NCI-H1417 (cell line): ENCODE results near the gene PDS5A.
"Not testable (repeated sequence)": the region's sequence is repeated elsewhere in the genome, so short reads cannot be mapped to it uniquely, and the experiment has no call there.

Source experiments
- DNase-seq, 3 experiments: peaks; one replicate each; lab custom pipeline; 2025; lab: John Stamatoyannopoulos, UW

Gene PDS5A, protein sequence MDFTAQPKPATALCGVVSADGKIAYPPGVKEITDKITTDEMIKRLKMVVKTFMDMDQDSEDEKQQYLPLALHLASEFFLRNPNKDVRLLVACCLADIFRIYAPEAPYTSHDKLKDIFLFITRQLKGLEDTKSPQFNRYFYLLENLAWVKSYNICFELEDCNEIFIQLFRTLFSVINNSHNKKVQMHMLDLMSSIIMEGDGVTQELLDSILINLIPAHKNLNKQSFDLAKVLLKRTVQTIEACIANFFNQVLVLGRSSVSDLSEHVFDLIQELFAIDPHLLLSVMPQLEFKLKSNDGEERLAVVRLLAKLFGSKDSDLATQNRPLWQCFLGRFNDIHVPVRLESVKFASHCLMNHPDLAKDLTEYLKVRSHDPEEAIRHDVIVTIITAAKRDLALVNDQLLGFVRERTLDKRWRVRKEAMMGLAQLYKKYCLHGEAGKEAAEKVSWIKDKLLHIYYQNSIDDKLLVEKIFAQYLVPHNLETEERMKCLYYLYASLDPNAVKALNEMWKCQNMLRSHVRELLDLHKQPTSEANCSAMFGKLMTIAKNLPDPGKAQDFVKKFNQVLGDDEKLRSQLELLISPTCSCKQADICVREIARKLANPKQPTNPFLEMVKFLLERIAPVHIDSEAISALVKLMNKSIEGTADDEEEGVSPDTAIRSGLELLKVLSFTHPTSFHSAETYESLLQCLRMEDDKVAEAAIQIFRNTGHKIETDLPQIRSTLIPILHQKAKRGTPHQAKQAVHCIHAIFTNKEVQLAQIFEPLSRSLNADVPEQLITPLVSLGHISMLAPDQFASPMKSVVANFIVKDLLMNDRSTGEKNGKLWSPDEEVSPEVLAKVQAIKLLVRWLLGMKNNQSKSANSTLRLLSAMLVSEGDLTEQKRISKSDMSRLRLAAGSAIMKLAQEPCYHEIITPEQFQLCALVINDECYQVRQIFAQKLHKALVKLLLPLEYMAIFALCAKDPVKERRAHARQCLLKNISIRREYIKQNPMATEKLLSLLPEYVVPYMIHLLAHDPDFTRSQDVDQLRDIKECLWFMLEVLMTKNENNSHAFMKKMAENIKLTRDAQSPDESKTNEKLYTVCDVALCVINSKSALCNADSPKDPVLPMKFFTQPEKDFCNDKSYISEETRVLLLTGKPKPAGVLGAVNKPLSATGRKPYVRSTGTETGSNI (N-terminal part only)

DNA sequence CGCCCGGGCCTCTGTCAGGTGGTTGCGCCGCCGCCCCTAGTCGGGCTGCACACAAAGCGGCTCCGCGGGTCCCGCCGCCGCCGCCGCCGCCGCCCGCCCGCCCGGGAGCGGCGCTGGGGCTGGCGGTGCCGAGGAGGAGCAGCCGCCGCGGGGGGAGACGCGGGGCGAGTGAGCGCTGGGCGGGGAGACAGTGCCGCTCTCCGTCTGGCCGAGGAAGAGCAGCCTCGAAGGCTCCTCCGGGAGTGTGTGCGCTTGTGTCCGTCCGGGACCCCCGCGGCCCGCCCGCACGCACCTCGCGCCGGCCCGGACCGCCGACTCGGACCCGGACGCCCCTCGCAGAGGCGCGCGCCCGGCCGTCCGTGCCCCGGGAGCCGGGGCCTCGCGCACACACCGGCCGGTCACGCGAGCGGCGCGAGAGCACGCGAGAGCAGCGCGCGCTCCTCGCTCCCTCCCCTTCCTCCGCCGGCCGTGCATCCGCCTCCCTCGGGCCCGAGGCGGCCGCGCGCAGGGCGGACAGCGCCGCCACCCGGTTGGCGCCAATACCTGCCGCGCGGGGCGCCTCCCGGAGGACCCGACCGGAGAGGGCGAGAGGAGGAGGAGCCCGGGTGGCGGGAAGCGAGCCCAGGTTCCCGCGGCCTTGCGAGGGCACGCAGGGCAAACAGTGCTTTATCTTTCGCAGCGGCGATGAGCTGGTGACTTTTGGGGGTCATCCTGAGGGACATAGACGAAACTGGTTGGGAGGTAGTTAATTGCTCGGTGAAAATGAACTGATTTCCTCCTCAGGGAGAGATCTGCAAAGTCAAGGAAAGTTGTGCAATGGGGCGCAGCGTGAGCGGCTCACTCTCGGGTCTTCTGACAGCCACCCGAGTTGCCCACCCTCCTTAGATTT lies at the start of gene PDS5A:
Gene PDS5A, minus strand, starts transcription at position 423 of the 889 bp plus-strand sequence. CDS start 1,334 bp downstream, outside the sequence.
- DNase-seq, result peak; percentile 94 to 96 (median 96)

DNA sequence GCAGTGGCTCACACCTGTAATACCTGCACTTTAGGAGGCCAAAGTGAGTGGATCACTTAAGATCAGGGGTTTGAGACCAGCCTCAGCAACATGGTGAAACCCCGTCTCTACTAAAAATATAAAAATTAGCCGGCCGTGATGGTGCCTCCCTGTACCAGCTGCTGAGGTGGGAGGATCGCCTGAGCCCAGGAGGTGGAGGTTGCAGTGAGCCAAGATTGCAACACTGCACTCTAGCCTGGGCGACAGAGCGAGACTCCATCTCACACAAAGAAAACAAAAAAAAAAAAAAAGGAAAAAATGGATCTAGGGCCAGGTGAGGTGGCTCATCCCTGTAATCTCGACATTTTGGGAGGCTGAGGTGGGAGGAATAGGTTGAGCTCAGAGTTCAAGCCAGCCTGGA lies 46.3 kb upstream of the PDS5A start:
- DNase-seq, result not testable (repeated sequence)

DNA sequence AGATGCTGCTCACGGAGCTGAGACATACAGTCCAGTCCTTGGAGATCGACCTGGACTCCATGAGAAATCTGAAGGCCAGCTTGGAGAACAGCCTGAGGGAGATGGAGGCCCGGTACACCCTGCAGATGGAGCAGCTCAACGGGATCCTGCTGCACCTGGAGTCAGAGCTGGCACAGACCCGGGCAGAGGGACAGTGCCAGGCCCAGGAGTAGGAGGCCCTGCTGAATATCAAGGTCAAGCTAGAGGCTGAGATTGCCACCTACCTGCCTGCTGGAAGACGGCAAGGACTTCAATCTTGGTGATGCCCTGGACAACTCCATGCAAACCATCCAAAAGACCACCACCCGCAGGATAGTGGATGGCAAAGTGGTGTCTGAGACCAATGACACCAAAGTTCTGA lies 43.4 kb upstream of the PDS5A start:
- not testable (repeated sequence) for DNase-seq

DNA sequence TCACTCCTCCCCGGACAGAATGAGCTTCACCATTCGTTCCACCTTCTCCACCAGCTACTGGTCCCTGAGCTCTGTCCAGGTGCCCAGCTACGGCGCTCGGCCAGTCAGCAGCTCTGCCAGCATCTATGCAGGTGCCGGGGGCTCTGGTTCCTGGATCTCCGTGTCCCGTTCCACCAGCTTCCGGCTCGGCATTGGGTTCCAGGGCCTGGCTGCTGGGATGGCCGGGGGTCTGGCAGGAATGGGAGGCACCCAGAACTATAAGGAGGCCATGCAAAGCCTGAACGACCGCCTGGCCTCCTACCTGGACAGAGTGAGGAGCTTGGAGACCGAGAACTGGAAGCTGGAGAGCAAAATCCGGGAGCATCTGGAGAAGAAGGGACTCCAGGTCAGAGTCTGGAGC lies 42.5 kb upstream of the PDS5A start:
- no peak for DNase-seq

DNA sequence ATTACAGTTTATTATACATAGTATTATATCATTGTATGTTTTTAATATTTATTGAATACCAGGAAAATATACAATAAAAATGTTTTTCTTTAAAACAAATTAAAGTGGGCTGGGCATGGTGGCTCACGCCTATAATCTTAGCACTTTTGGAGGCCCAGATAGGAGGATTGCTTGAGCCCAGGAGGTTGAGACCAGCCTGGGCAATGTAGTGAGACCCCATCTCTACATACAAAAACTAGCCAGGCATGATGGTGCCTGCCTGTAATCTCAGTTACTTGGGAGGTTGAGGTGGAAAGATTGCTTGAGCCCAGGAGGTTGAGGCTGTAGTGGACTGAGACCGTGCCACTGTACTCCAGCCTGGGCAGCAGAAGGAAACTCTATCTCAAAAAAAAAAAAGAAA lies 38.3 kb upstream of the PDS5A start:
- DNase-seq, result no peak

DNA sequence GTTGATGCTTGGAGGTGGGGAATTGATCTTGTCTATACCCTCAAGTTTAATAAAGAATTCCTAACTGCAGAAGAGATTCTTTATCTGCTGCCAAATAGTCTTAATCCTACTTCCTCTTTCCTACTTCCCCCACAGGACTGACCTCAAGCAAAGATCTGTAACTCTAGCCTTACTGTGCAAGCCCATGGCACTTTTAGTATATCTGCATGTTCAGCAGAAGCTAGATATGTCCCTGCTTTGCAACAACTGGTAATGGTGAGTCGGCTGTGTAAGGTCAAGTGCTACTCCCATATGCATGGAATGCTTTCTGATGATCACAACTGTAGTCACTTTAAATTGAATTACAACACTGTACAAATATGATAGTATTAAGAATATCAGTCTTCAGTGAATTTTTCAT lies 26.3 kb upstream of the PDS5A start:
- no peak for DNase-seq

DNA sequence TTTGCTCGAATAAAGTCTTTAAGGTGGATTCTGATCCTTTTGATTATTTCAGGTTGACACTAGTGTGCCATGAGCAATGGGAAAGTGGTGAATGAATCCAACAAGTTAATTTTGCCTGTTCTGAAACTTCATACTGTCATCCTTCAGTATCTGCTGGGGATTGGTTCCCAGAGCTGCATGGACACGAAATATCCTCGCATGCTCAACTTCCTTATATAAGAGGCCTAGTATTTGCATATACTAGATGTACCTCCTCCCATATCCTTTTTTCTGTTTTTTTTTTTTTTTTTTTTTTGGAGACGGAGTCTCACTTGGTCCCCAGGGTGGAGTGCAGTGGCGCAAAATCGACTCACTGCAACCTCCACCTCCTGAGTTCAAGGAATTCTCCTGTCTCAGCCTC lies 23.0 kb upstream of the PDS5A start:
- DNase-seq, result no peak

DNA sequence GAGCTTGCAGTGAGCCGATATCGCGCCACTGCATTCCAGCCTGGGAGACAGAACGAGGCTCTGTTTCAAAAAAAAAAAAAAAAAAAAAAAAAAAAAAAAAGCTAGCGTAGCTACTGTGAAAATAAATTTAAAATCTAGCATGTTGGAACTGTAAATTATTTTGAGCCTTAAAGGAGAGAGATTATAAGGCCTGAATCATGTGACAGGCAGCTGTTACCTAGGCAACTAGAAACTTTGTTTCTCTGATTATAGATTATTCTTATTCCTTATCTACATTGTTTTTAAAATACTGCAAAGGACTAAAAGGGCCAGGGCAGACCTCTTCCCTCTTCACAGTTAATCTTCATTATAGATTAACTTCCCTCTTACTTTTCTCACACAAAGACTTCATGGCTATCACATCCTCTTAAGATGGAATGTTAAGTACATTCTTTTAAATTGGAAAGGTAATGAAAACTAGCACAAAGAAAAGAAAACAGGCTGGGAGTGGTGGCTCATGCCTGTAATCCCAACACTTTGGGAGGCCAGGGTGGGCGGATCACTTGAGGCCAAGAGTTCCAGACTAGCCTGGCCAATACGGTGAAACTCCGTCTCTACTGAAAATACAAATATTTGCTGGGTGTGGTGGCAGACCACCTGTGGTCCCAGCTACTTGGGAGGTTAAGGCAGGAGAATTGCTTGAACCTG lies 21.1 kb upstream of the PDS5A start:
- no peak for DNase-seq

DNA sequence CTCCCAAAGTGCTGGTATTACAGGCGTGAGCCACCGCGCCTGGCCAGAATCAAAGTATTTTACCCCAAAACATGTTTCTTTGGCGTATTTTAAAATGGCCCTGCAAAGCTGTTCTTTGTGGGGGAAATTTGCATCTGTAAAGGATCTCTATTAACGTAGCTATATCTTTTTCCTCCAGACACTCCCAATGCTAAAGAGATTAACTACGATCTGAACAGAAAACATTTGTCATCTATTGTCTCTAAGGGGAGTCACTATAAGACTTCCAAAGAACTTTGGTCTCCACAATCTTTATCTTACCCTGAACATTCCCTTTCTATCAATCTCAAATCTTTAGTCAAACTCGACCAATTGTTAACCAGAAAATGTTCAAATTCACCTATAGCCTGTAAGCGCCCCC lies 19.1 kb upstream of the PDS5A start:
- DNase-seq, result no peak

DNA sequence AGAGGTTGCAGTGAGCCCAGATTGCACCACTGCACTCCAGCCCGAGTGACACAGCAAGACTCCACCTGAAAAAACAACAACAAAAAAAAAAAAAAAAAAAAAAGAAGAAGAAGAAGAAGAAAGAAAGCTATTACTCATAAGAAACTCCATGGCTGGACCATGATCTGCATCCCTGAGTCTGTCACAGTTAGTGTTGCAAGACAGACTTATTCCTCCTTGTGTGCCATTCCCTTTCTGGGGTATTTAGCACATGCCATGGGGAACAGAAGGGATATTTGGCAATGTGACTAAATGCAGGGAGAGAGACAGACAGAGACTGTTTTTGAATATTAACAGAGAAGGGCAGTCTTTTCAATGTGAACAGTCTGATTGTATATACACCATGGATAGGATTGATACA lies 16.7 kb upstream of the PDS5A start:
- DNase-seq, result no peak

DNA sequence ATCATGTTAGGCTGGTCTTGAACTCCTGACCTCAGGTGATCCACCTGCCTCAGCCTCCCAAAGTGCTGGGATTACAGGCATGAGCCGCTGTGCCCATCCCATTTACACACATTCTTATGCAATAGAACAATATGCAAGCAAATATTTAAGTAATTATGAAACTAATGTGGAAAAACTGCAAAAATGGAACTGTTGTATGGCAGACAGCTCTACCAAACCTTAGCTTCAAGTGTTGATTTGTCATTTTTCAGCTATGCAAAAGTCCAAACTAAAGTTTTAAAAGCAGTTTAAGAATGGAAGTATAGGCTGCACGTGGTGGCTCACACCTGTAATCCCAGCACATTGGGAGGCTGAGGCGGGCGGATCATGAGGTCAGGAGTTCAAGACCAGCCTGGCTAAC lies 11.7 kb upstream of the PDS5A start:
- not testable (repeated sequence) for DNase-seq

DNA sequence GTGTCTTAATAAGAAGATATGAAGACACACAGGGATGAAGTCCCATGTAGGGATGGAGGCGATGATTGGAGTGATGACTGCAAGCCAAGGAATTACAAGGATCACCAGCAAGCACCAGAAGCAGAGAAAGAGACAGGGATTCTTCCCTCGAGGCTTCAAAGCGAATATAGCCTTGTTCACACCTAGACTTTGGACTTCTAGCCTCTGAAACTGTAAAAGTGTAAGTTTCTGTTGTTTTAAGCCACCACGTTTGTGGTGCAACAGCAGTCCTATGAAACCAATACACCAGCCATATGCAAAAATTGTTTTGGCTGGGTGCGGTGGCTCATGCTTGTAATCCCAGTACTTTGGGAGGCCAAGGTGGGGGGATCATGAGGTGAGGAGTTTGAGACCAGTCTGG lies 9.8 kb upstream of the PDS5A start:
- DNase-seq, result no peak

DNA sequence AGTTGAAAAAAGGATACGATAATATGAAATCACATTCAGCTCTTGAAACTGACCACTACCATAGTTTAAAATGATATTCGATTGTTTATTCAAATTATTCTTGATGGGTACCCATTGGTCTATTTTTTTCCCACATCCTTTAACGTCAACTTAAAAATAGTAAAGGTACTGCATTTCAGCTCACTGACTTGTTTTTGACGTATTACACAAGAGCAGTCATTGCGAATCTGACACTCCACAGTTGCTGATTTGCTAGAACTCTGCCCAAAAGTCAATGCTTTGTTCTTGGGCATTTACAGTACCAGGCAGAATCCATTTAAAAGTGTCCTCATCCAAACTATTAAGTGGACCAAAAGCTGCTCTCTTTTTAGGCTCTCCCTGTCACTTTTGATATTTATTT lies 1.2 kb upstream of the PDS5A start:
- DNase-seq, result peak in 1 of 3 experiments; percentile 50

DNA sequence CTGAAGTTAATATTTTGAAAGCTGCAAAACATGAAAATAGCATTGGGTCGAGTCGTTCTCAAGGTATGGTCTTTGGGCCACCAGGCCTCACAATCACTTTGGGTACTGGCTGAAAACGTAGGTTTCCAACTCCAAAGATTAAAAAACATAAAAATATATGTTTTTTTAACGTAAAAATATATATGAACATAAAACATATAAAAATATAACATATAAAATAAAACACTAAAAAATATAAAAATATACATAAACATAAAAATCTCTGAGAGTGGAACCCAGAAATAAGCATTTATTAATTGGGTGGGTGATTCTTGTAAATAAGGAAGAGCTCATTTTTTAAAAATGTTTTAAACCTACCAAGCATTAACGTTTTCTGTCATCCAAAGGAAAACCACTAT lies 666 bp upstream of the PDS5A start:
- DNase-seq, result peak in 1 of 3 experiments; percentile 43

DNA sequence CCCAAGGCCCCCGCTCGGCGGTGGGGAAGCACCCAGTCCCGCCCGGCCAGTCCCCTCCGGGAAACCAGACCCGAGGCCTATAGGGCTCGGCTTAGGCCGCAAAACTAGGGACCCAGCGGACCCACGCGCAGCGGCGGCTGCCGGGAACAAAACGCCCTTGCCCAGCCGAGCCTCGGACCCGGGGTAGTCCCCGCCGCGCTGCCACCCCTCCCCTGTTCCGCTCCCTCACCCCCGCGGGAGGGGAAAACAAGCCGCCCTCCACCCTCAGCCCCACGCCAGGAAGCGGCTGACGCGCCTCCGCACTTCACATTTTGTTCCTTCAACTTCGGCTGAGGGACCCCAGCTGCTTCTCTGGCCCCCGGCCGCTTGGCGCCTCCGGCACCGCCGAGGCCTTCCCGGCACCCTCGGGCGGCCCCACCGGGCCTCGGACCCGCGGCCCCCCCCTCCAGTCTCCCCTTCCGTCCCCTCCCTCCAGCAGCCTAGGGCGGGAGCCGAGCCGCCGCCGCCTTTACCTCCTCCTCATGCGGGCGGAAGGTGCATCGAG lies 694 bp downstream of the PDS5A start:
- peak in 2 of 3 experiments; percentile 49 to 75 for DNase-seq

DNA sequence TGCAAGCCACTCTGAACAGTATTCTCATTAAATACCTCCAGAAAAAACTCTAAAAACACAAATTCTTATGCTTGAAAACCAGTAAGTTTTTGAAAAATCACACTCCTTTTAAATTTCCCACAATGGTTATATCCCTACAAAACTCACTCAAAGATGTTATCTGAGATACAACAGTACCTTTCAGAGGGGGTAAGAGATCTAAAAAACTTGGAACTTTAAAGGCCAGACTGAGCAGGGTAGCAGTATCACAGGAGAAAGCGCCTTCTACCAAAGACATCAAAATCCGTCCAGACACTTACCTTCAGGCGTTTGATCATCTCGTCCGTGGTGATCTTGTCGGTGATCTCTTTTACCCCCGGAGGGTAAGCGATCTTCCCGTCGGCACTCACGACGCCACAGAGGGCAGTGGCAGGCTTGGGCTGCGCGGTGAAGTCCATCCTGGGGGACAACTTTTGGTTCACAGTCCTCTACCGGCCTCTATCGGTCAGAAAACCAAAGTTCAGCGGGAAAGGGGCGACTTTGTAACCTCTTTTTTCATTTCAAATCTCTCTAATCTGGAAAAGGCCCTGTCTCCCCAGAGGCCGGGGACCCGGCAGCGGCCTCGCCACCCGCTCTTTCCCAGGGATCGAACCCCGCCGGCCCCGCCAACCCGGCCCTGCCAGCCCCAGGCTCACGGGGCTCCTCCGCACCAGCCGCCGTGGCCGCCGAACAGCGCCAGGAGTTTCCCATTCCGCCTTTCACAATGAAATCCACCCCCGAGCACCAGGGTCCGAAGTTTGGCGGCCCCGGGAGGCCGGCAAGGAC lies 1.4 kb downstream of the PDS5A start:
- peak; percentile 77 to 87 (median 80) for DNase-seq

DNA sequence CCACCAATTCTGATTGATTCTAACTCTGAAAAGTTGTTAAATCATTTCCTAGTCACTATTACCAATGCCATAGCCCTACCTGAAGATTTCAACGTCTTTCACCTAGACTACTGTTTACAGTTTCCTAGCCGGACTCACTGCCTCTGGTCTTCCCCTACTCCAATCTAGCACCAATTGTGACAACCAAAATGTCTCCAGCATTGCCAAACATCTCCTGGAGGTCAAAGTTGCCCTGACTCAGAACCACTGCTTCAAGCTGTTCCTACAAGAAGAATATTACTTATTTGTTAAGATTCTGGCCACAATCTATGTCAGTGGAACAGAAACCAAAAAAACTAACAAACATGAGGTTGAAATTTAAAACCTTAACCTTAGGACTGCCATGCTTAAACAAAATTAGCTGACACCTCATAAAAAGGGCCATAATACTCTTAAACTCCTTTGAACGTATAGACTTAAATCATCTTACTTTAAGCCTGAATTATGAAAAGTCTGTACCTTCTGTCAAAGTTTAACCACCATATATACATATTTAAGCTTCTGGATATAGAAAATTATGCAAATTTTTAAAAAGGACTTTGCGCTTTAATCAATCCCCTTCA lies 2.1 kb downstream of the PDS5A start:
- DNase-seq, result no peak

DNA sequence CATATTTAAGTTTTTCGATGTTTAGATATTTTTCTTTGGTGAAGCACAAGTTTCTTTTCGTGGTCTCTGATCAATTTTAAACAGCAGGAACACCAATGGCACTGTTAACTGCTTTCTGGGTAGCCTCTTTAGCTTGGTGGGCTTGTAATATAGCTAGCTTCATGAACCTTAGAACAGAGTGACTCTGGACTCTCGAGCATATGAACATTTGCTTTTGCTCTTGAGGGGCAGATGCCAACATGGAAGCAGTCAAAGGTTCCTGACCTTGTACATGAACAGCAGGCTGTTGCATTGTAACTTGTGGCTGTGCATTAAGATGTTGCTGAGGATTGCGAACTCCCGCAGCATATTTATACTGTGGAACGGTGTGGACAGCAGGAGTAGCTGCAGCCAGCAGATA lies 4.7 kb downstream of the PDS5A start:
- not testable (repeated sequence) for DNase-seq
